Measurements from ENCODE around the gene VEGFB. TPM values are rescaled to one million over a fixed set of nuclear protein-coding genes. Genes with fewer than 3 reads are reported as not detected.

The VEGFB gene
- total and polyA plus RNA-seq, 2 of the 8 experiments (the other 6 are each of a cell fraction or from before 2014, with no cell fraction given), result 9.3 to 49.6 TPM

DNA sequence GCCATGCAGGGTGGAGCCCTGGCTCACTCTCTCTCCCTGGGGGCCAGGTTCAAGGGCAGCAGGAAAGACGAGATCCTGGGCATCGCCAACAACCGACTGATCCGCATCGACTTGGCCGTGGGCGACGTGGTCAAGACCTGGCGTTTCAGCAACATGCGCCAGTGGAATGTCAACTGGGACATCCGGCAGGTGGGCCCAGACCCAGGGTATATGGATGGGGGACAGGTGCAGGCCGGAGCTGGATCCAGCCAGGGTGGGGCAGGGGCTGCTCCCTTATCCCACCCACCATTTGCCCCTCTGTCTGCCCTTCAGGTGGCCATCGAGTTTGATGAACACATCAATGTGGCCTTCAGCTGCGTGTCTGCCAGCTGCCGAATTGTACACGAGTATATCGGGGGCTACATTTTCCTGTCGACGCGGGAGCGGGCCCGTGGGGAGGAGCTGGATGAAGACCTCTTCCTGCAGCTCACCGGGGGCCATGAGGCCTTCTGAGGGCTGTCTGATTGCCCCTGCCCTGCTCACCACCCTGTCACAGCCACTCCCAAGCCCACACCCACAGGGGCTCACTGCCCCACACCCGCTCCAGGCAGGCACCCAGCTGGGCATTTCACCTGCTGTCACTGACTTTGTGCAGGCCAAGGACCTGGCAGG, 11.3 kb upstream of the VEGFB start:
- Histone ChIP-seq H3K18ac (ENCODE audit: extremely low read depth, low read length) (no peak overlapping the region), H3K23ac (ENCODE audit: insufficient read length) (no peak overlapping the region), H3K4me1 (replicated peaks in 1 of 4; ENCODE audit: control insufficient read depth in 3 of 4, insufficient read depth in 4 of 4, low read length in 3 of 4) (peaks cover 0 to 18% (median 12%) of the 10 kb centered on the region in 4 experiments; a peak in 6 of 7 replicates), H3K56ac (replicated peaks; ENCODE audit: insufficient read length, low read depth, low read length) (no peak overlapping the region), H3K9ac (replicated peaks in 1 of 4; ENCODE audit: extremely low read depth in 1 of 4, low read depth in 3 of 4, low read length in 3 of 4) (no peak overlapping the region), H2AK5ac (ENCODE audit: low read depth, low read length) (no peak overlapping the region), H2AFZ (ENCODE audit: low read length) (no peak overlapping the region), H4K91ac (replicated peaks; ENCODE audit: insufficient read length, low read length) (no peak overlapping the region), H3K4ac (replicated peaks; ENCODE audit: insufficient read length, low read depth, low read length) (no peak overlapping the region), H3K27me3 (replicated peaks in 1 of 4; ENCODE audit: control insufficient read depth in 3 of 4, extremely low read depth in 1 of 4, insufficient read depth in 3 of 4, low read length in 3 of 4) (no peaks in the 10 kb centered on the region), H3K79me2 (ENCODE audit: control insufficient read depth in 1 of 2, insufficient read depth in 2 of 2, low read length in 2 of 2) (no peaks in the 10 kb centered on the region), H3K79me1 (ENCODE audit: low read depth, low read length) (no peaks in the 10 kb centered on the region), H2BK20ac (ENCODE audit: low read length) (no peak overlapping the region), H3K9me3 (ENCODE audit: insufficient read depth in 2 of 2, low read depth in 1 of 2, low read length in 1 of 2) (no peaks in the 10 kb centered on the region), H2BK5ac (ENCODE audit: low read depth, low read length) (no peak overlapping the region), H2BK12ac (ENCODE audit: low read depth, low read length) (no peak overlapping the region), H4K20me1 (replicated peaks in 1 of 2; ENCODE audit: control insufficient read depth in 1 of 2, insufficient read depth in 2 of 2, low read length in 2 of 2) (peaks cover 2 to 13% of the 10 kb centered on the region in 2 experiments), H2BK120ac (replicated peaks; ENCODE audit: low read depth, low read length) (no peak overlapping the region), H4K8ac (ENCODE audit: extremely low read depth, insufficient read depth, low read length) (no peak overlapping the region), H3K27ac (ENCODE audit: low read depth, low read length) (no peak overlapping the region), H3K4me3 (ENCODE audit: extremely low read depth in 1 of 4, insufficient read depth in 2 of 4, low read depth in 3 of 4, low read length in 4 of 4) (no peak overlapping the region), H3K23me2 (ENCODE audit: low read depth, low read length) (peaks cover 10% of the 10 kb centered on the region; the same call in 1 of the 2 replicates), H2BK15ac (ENCODE audit: low read length) (no peak overlapping the region), H3K36me3 (ENCODE audit: control insufficient read depth in 2 of 4, insufficient read depth in 4 of 4, low read length in 3 of 4) (peaks cover 0 to 9% (median 5%) of the 10 kb centered on the region in 4 experiments; a peak in 4 of 8 replicates), H3K14ac (ENCODE audit: insufficient read length) (no peak overlapping the region), H3K4me2 (ENCODE audit: insufficient read depth in 1 of 2, low read depth in 2 of 2, low read length in 2 of 2) (no peak overlapping the region), H4K5ac (ENCODE audit: insufficient read length, low read depth, low read length) (no peak overlapping the region)
- WGBS, 2 experiments (ENCODE audit: extremely low coverage in 1 of 2, insufficient coverage in 1 of 2, insufficient read length in 1 of 2, insufficient replicate concordance in 2 of 2, low coverage in 1 of 2, low lambda C conversion rate in 2 of 2, missing lambda C conversion rate in 1 of 2), result 92% methylated on average over 24 of the region's 24 CpGs; no CpG with 5 or more reads in 1 of the 2 experiments
- no peak for DNase-seq (ENCODE audit: low read depth in 1 of 2, low spot score in 2 of 2)
- no peak for FAIRE-seq
- POLR2A ChIA-PET (ENCODE audit: partially characterized antibody), result interaction anchor here (1.7 to 14.1 kb wide), 8 partner anchors 11 to 48 kb away, joined by 6 to 253 read pairs (median 28); partner anchors contain the start of genes FERMT3, FKBP2, PLCB3 and PPP1R14B
- CTCF ChIA-PET (ENCODE audit: partially characterized antibody), result interaction anchor here (0.9 to 6.5 kb wide), 9 partner anchors 10 to 433 kb away, joined by 3 to 64 read pairs (median 5); partner anchors contain the start of genes FERMT3 and PLCB3
- TF ChIP-seq BACH1 (IDR thresholded peaks at IDR 0.05; ENCODE audit: low read length) (no peak), POLR2AphosphoS5 (IDR thresholded peaks at IDR 0.05; ENCODE audit: low read depth, low read length) (no peak), BCL11A (IDR thresholded peaks at IDR 0.05; ENCODE audit: low read depth in 2 of 2, low read length in 2 of 2) (no peak), EZH2 (IDR thresholded peaks at IDR 0.05; ENCODE audit: low read depth, low read length, severe bottlenecking) (no peak), CHD1 (IDR thresholded peaks at IDR 0.05; ENCODE audit: low read depth, low read length) (no peak), NRF1 (IDR thresholded peaks at IDR 0.05; ENCODE audit: low read depth, low read length) (no peak), USF2 (IDR thresholded peaks at IDR 0.05; ENCODE audit: low read length) (no peak), TBP (IDR thresholded peaks at IDR 0.05; ENCODE audit: low read depth, low read length) (no peak), SP1 (IDR thresholded peaks at IDR 0.05; ENCODE audit: low read depth, low read length) (no peak), POLR2A (IDR thresholded peaks at IDR 0.05; ENCODE audit: control extremely low read depth in 1 of 2, low read depth in 2 of 2, low read length in 2 of 2) (no peak; a peak in 1 of 3 replicates), TEAD4 (IDR thresholded peaks at IDR 0.05; ENCODE audit: low read depth, low read length) (no peak)

All from H1 (cell line).